Measurements from ENCODE around the gene EPAS1.
A peak's percentile ranks its signal among the peaks of the same experiment; 100 is the strongest.

EPAS1 gene

DNA sequence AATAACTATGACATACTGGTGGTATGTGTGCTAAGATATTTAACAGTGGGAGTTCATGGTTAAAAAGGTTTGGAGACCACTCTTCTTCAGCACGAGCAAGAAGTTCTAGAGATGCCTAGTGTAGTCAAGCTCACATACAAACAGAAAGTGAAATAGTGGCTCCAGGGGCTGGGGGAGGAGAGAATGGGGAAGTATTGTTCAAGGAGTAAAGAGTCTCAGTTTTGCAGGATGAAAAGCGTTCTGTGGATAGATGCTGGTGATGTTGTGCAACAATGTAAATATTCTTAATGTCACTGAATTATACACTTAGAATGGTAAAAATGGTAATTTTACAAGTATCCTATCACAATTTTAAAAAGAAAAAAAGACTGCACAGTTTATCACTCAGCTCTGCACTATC, 29.0 kb upstream of the EPAS1 start:
- H3K4me3 Mint-ChIP-seq: no peak overlapping the region
- H3K36me3 Mint-ChIP-seq (ENCODE audit: low read depth): no peaks in the 10 kb centered on the region
- H3K27ac Mint-ChIP-seq: peak overlapping the region in 2 of 3 experiments; percentile 6 to 10
- no peaks in the 10 kb centered on the region for H3K9me3 Mint-ChIP-seq
- TF ChIP-seq, protein P1, sequence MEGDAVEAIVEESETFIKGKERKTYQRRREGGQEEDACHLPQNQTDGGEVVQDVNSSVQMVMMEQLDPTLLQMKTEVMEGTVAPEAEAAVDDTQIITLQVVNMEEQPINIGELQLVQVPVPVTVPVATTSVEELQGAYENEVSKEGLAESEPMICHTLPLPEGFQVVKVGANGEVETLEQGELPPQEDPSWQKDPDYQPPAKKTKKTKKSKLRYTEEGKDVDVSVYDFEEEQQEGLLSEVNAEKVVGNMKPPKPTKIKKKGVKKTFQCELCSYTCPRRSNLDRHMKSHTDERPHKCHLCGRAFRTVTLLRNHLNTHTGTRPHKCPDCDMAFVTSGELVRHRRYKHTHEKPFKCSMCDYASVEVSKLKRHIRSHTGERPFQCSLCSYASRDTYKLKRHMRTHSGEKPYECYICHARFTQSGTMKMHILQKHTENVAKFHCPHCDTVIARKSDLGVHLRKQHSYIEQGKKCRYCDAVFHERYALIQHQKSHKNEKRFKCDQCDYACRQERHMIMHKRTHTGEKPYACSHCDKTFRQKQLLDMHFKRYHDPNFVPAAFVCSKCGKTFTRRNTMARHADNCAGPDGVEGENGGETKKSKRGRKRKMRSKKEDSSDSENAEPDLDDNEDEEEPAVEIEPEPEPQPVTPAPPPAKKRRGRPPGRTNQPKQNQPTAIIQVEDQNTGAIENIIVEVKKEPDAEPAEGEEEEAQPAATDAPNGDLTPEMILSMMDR (IDR thresholded peaks at IDR 0.05; ENCODE audit: unreplicated experiment in 3 of 3): no peak
- H3K4me1 Mint-ChIP-seq: peaks cover 10% of the 10 kb centered on the region
- peaks cover 6% of the 10 kb centered on the region for H3K27me3 Mint-ChIP-seq (ENCODE audit: low read depth)

DNA sequence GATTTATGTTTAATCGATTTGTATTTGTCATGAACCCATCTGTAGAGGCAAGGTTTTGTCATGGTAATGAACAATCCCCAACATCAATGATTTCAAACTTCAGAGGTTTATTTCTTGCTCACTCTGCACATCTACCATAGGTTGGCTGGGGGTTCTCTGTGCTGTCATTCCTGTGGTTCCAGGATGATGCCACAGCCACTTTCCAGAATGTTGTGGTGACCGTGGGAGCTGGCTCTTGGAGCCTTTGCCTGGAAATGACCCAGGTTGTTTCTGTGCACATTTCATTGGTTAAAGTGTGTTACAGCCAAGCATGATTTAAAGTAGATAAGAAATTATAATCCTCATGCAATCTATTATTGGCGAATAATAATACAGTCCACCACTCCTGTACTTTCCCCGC, 28.2 kb upstream of the EPAS1 start:
- Mint-ChIP-seq H3K9me3 (no peaks in the 10 kb centered on the region), H3K4me1 (peaks cover 10% of the 10 kb centered on the region), H3K4me3 (no peak overlapping the region), H3K27ac (peak overlapping the region in 1 of 3 experiments; percentile 6), H3K36me3 (ENCODE audit: low read depth) (no peaks in the 10 kb centered on the region), H3K27me3 (ENCODE audit: low read depth) (peaks cover 6% of the 10 kb centered on the region)
- TF ChIP-seq, protein P1 (IDR thresholded peaks at IDR 0.05; ENCODE audit: unreplicated experiment in 3 of 3): no peak

DNA sequence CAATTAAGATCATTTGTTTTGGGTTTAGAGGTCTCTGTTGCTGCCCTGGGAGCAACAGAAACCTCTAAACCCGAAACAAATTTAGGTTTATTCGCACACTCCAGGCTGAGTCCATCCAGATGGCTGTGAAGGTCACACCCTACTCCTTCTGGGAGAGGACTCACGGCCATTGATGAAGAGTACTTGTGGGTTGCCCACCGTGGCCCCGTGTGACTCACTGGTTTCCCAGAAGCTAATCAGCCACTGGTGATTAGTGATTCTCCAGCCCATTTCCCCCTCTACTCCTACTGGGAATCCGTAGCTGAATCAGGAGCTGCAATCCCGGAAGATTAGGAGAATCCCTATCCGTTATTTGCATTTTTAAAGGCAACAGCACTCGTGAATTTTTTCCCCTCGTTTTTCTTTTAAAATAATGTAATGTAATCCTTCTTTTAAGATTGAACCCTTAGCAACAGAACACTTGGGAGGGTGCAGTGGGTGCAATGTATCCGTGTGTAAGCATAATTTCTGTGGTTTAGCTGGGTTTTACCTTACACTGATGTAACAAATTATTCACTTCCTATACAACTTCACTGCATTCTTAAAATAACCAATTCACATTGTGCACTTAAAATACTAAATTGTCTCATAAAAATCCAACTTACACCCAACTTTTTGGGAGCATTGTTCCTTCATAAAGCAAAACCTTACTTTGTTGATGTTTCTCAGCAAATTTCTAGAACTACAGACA, 27.5 kb upstream of the EPAS1 start:
- no peaks in the 10 kb centered on the region for H3K9me3 Mint-ChIP-seq
- TF ChIP-seq, protein P1 (IDR thresholded peaks at IDR 0.05; ENCODE audit: unreplicated experiment in 3 of 3): no peak
- no peak overlapping the region for H3K27ac Mint-ChIP-seq
- no peak overlapping the region for H3K4me3 Mint-ChIP-seq
- no peaks in the 10 kb centered on the region for H3K36me3 Mint-ChIP-seq (ENCODE audit: low read depth)
- peaks cover 10% of the 10 kb centered on the region for H3K4me1 Mint-ChIP-seq
- H3K27me3 Mint-ChIP-seq (ENCODE audit: low read depth): peaks cover 6% of the 10 kb centered on the region

DNA sequence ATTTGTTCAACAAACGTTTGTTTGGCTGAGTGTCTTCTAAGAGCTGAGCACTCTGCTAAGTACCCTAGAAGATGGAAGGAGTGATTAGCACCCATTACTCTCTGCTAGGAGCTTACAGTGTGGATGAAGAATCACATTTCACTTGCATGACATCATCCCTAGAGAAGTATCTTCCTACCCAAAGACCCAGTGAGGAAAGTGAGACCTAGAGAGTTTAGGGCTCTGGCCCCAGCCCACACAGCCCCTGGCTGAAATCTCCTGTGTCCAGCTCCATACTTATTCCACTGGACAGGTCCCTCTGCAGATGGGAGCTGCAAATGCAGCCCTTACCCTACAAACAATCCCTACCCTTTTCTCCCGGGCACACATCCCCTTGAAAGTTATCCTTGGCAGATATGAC, 26.8 kb upstream of the EPAS1 start:
- Mint-ChIP-seq H3K4me3 (no peak overlapping the region), H3K9me3 (no peaks in the 10 kb centered on the region), H3K27me3 (ENCODE audit: low read depth) (peaks cover 6% of the 10 kb centered on the region), H3K36me3 (ENCODE audit: low read depth) (no peaks in the 10 kb centered on the region), H3K4me1 (peaks cover 11% of the 10 kb centered on the region), H3K27ac (no peak overlapping the region)
- TF ChIP-seq, protein P1 (IDR thresholded peaks at IDR 0.05; ENCODE audit: unreplicated experiment in 3 of 3): no peak

DNA sequence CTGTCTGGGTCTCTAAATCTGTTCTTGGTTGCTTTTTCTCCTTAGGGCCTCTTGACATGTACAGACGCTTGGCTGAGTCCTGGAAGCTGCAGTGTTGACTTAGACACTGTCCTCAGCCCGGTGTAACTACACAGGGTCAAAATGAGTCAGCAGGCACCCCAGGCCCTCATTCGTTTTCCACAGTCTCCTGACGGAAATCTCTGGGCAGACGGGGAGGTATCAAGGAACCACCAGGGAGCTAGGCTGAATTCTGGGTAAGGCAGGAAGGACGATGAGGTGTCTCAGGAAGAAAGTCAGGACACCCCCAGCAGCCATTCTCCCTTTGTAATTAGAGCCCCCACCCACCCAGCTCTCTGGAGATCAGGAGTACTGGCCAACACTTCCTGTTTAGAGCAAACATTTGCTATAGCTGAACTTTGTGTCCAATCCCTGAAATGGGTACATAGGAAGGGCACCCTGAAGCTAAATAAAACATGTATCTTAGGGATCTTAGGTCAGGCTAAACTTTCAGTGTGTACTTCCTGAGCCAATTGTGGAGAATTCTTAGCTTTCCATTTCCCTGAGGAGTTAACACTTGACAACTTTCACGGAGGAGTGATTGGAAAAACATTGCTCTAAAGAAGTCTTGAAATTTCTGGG, 23.9 kb upstream of the EPAS1 start:
- Mint-ChIP-seq H3K27me3 (ENCODE audit: low read depth) (peaks cover 9% of the 10 kb centered on the region), H3K4me3 (no peak overlapping the region), H3K9me3 (no peaks in the 10 kb centered on the region), H3K36me3 (ENCODE audit: low read depth) (no peaks in the 10 kb centered on the region), H3K27ac (no peak overlapping the region), H3K4me1 (peaks cover 12% of the 10 kb centered on the region)
- TF ChIP-seq, protein P1 (IDR thresholded peaks at IDR 0.05; ENCODE audit: unreplicated experiment in 3 of 3): no peak

DNA sequence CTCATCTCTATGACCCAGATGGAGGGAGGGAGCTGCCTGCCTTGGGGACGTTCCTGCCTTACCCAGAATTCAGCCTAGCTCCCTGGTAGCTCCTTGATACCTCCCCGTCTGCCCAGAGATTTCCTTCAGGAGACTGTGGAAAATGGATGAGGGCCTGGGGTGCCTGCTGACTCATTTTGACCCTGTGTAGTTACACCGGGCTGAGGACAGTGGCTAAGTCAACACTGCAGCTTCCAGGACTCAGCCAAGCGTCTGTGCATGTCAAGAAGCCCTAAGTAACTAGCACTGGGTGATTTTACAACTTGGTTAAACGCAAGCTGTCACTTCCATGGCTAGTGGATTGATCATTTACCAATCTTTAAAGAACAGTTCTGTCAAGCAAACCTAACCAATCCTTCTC, 23.3 kb upstream of the EPAS1 start:
- H3K4me1 Mint-ChIP-seq: peaks cover 11% of the 10 kb centered on the region
- no peaks in the 10 kb centered on the region for H3K9me3 Mint-ChIP-seq
- no peak overlapping the region for H3K4me3 Mint-ChIP-seq
- H3K27me3 Mint-ChIP-seq (ENCODE audit: low read depth): peaks cover 9% of the 10 kb centered on the region
- TF ChIP-seq, protein P1 (IDR thresholded peaks at IDR 0.05; ENCODE audit: unreplicated experiment in 3 of 3): no peak
- H3K36me3 Mint-ChIP-seq (ENCODE audit: low read depth): no peaks in the 10 kb centered on the region
- H3K27ac Mint-ChIP-seq: no peak overlapping the region
